LoVo (cell line): ENCODE data around the gene ALKBH6.
A peak's percentile ranks its signal among the peaks of the same experiment; 100 is the strongest.
"Not testable (repeated sequence)": the region's sequence is repeated elsewhere in the genome, so short reads cannot be mapped to it uniquely, and the experiment has no call there.

Experiments
- DNase-seq: peaks from one replicate; pipeline ENCODE4 v3.0.0-alpha.2; 2016; ENCODE audit warnings: low spot score

Gene ALKBH6

GRCh38 chr19:36014012-36014924 lies at the start of gene ALKBH6:
ALKBH6 (minus strand) TSS chr19:36014213; CDS start chr19:36013397, 816 bp downstream.
- DNase-seq: peak; percentile 99

- DNase-seq: no peak
Observed at GRCh38 chr19:36061367-36061766, 47.4 kb upstream of the ALKBH6 start.

- no peak for DNase-seq
Observed at GRCh38 chr19:36060430-36060829, 46.4 kb upstream of the ALKBH6 start.

GRCh38 chr19:36059180-36059910 lies 45.3 kb upstream of the ALKBH6 start:
- DNase-seq: no peak

GRCh38 chr19:36058481-36059179 lies 44.6 kb upstream of the ALKBH6 start:
- no peak for DNase-seq

GRCh38 chr19:36054733-36055686 lies 41.0 kb upstream of the ALKBH6 start, which contains the start of gene WDR62:
WDR62 (plus strand) TSS chr19:36054897; CDS start chr19:36054972, 75 bp downstream.
- DNase-seq: peak; percentile 93

DNA sequence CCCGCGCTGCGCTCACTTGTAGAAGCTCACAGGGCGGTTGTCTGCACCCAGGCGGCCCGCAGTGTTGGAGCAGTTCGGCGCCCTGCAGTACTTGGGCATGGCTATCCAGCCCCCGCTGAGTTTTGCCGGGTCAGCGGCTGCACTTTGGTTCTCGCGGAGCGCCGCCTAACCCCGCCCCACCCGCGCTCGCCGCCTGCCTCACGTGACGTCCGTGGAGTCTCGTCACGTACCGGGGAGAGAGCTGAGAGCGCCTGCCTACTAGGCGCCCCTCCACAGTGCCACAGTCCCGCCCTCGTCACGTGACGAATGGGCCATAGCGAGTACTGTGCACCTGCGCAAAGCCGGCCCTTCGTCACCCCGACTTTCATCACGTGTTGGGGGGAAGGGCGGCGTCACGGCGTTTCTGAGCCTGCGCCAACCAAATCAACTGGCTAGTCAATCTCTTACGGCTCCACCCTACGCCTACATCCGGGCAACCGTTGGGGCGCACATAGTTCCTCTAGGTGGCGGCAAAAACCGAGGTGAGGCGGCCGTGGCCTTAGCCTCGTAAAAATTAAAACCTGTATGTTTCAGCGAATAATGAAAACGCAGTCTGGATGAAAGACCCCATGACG lies 40.2 kb upstream of the ALKBH6 start, which contains the start of gene THAP8:
Gene THAP8, minus strand, starts transcription at position 167 of the 614 bp plus-strand sequence. Its CDS starts 68 bp downstream, at position 99.
- peak; percentile 99 for DNase-seq

GRCh38 chr19:36051637-36052036 lies 37.6 kb upstream of the ALKBH6 start:
- DNase-seq: no peak

DNA sequence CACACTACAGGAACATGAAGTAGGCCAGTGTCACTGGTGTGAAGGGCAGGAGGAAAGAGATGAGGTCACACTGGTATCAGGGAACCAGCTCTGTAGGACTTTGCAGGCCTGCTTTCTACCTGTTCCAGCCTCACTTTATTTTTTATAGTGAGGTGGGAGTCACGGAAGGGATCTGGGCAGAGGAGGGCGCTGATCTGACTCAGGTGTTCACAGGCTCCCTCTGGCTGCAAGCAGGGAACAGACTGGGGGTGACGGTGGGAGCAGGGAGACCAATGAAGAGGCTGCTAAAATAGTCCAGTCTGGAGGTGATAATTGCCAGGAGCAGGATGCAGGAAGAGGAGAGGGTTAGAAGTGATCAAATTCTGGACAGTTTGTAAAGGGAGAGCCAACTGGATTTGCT lies 37.2 kb upstream of the ALKBH6 start:
- no peak for DNase-seq

- no peak for DNase-seq
Observed at GRCh38 chr19:36049080-36049698, 35.2 kb upstream of the ALKBH6 start.

DNA sequence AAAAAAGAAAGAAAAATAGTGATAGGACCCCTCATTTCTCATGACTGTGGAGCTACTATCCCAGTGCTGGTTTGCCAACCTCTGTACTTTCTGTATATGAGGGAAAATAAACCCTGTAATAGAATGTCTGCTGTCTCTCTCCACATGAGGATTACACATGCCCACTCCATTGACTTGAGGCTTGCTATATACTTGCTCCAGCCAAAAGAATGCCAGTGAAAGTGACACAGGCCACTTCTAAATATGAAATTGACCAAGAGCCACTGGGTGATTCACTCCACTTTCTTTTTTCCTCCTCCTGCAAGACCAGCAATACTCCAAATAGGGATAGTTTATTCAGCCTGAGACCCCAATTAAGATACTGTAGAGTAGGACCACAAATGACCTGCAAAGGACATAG lies 33.8 kb upstream of the ALKBH6 start:
- no peak for DNase-seq

GRCh38 chr19:36046443-36047050 lies 32.5 kb upstream of the ALKBH6 start:
- DNase-seq: no peak

GRCh38 chr19:36043952-36044351 lies 29.9 kb upstream of the ALKBH6 start:
- DNase-seq: no peak

DNA sequence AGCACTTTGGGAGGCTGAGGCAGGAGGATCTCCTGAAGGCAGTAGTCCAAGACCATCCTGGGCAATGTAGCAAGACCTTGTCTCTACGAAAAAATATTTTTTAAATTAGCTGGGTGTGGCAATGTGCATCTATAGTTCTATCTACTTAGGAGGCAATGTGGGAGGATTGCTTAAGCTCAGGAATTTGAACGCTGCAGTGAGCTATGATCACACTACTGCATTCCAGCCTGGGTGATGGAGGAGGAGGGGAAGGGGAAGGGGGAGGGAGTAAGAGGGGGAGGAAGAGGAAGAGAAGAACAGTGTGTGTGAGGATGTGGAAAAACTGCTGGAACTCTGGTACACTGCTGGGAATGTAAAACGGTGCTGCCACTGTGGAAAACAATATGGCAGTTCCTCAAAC lies 27.8 kb upstream of the ALKBH6 start:
- no peak for DNase-seq

DNA sequence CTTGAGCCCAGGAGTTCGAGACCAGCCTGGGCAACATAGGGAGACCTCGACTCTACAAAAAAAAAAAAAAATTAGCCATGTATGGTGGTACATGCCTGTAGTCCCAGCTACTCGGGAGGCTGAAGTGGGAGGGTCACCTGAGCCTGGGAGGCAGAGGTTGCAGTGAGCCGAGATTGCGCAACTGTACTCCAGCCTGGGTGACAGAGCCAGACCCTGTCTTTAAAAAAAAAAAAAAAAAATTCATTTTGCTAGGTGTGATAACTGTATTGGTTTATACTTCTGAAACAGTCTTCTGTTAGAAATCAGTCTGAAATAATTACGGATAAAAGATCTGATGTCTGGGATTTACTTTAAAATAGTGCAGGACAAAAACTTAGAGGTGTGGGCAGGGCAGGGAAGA lies 27.1 kb upstream of the ALKBH6 start:
- DNase-seq: not testable (repeated sequence)

GRCh38 chr19:36040495-36040894 lies 26.5 kb upstream of the ALKBH6 start:
- no peak for DNase-seq

DNA sequence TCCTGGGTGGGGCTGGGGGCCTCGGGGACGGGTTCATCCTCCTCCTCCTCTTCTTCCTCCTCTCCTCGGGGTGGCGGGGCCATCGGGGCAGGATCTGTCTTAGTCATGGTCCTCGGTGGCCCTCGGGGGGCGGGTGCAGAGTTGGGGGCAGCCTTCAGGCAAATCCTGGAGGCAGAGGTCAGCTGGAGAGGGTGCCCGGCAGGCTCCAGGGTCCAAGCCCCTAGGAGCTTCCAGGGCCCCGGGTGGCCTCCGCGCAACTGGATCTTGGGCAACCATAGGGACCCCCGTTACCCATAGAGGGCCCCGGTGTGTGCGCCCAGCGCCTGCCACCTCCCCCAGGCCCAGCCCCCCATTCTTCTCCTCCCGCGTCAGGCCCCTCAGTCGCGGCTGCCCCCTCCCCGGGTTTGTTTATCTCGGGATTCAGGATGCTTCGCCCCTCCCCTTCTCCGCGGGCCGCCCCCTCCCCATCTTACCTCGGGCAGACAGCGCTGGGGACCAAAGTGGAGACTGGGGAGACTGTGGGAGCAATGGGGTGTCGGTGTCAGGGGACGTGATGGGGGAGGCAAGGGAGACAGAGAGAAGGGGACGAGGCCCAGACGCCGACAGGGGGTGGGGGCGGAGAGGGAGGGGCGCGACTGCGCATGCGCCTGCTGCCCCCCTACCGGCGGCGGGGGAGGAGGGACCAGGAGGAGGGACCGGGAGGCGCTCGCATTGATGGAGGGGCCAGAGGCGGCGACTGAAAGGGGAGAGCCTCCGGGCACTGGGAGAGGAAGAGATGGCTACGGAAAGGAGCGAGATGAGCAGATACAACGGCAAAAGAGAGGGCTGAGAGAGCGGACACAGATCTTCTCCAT lies 18.5 kb upstream of the ALKBH6 start, which contains the start of gene CLIP3:
Gene CLIP3, minus strand, starts transcription at position 623 of the 854 bp plus-strand sequence. Its CDS starts 516 bp downstream, at position 107.
- no peak for DNase-seq

- no peak for DNase-seq
Observed at GRCh38 chr19:36031308-36031707, 17.3 kb upstream of the ALKBH6 start.
